NCI-H2029 (cell line): ENCODE results near the gene TPSD1.

Experiments
- DNase-seq: peaks from one replicate; lab custom pipeline; 2025; lab: John Stamatoyannopoulos, UW

Gene TPSD1

GRCh38 chr16:1299012-1299867, 43.4 kb downstream of the TPSD1 start:
- no peak for DNase-seq

- no peak for DNase-seq
Observed at GRCh38 chr16:1299868-1300203, 44.0 kb downstream of the TPSD1 start.

- peak; percentile 34 for DNase-seq
Observed at GRCh38 chr16:1300664-1301476, 45.0 kb downstream of the TPSD1 start.

- no peak for DNase-seq
Observed at GRCh38 chr16:1301562-1301961, 45.7 kb downstream of the TPSD1 start.

- DNase-seq, result no peak
Observed at GRCh38 chr16:1305823-1306222, 50.0 kb downstream of the TPSD1 start.

- DNase-seq, result no peak
Observed at GRCh38 chr16:1306334-1306733, 50.5 kb downstream of the TPSD1 start.

GRCh38 chr16:1308036-1308976, 52.4 kb downstream of the TPSD1 start:
- peak; percentile 34 for DNase-seq
